CD4-positive, alpha-beta T cell treated with Interleukin-4 for 1 hour (primary cell): Measurements from ENCODE around the gene SRSF1.
A peak's percentile ranks its signal among the peaks of the same experiment; 100 is the strongest.
"Not testable (repeated sequence)": the region's sequence is repeated elsewhere in the genome, so short reads cannot be mapped to it uniquely, and the experiment has no call there.

Experiments
- DNase-seq, 2 donors: peaks; one replicate each; pipeline ENCODE4 v3.0.0-alpha.2; 2020 to 2022

SRSF1 gene

DNA sequence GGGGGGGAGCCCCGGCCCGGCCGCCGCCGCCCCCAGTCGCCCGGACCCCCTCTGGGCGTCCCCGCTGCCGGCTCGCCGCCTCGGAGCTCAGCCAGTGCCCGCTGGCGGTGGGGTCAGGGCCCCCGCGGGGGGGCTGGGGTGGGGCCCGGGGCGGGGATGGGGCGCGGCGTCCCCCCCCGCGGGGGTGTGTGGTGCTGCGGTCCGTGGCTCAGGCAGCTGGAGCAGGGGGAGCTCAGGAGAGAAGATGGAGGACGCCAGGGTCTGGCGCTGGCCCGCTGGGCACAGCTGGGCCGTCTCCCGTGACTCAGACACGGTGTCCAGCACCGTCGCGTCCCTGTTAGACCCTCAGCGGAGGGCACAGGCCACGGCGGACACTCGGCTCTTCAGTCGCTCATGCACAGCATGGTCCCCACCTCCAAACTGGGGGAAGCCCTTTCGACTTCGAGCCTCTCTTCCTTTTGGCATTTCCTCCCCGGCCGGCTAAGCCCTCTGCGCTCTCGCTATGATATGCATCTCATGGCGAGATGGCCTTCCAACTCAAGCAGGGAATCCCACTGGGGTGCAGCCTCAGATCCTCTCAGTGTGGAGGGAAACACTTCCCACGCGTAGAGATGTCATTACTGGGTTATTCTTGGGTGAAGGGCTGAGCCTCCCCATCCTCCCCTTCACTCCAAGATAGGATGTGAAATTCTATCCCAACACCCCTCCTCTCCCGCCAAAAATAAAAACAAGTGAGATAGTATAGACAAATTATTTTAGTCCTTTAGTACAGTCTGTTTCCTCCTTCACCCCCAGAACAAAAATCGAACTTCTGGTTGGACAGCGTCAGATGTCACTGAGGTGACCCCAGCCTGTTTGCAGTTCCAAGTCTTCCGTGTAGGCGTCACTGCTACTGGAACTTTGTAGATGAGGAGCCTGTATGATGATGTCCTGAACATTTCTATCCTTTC, 18.5 kb downstream of the SRSF1 start:
- peak in 1 of 2 donors; percentile 69 for DNase-seq

DNA sequence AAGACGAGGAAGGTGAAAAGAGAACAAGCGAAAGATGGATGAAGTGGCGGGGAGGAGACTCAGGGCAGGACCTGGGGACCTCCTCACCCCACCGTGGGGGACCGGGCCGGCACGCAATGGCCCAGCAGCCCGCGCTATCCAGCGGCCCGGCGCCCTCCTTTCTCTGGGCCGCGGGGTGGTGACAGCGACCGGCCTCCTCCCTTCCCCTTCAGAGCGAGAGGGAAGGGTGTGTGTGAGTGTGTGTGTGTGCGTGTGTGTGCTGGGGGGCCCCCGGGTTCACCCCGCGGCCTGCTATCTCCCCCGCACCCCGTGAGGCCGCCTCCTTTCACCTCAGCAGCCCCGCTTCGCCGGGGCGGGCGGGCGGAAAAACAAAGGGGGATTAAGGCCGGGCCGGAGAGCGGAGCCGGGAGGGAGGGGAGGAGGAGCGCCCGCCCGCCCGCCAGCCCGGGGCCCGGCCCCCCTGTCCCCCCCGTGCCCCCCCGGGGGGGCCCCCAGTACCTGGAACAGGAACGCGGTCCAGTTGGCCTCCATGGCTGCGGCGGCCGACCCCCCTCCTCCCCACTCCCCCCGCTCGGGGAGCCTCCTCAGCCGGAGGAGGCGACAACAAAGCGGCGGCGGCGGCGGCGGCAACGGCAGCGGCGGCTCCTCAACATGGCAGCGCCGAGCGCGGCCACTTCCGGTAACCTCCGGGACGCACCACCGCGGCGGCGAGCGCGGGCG, 19.3 kb downstream of the SRSF1 start, which contains the start of gene VEZF1:
VEZF1 (minus strand) TSS at position 674 of the 720 bp plus-strand sequence; CDS start at position 531, 143 bp downstream.
- DNase-seq = peak; percentile 74 to 82

DNA sequence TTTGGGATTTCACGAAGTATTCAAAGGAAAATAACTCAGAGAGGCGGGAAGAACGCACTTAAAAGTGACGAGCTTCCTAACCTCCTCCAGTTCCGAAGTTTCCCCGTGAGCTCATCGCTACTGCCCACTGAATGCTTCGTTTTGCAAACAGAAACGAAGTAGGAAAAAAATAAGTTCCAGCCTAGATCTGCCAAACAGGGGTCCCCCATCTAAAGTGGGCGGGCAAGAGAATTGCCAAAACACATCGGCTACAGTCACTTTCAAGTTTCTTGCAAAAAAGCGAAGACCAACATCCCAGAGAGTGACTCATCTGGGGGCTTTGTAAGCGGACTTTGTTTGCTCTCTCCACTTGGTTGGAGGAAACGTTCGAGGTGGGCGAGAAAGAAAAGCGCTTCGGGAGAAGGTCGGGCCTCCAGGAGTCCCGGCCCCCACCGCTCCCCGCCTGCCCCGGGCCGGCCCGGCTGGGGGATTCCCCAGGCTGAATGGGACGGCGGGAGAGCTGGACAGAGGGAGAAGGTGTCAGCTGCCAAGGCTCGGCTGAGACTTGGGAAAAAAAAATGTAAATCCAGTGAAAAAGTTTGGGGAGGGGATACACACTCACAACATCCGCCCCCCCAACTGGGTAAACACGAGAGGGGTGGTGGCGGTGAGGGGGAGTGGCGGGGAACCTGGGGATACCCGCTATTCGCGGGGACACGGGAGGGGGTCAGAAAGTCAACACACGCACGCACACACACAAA, 20.0 kb downstream of the SRSF1 start:
- peak; percentile 20 to 53 for DNase-seq

DNA sequence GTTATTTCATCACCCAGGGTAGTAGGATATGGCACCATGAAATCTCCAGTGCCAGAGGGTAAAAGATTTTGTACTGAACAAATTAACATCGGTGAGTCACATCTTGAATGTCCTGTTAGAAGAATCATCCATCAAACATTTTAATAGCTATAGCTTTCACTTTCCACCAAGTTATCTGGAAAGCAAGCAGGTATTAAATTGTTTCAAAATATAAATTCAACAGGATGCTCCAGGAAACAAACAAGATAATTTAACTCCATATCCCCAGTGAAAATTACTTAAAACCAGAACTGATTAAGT, 21.4 kb downstream of the SRSF1 start:
- DNase-seq = no peak

DNA sequence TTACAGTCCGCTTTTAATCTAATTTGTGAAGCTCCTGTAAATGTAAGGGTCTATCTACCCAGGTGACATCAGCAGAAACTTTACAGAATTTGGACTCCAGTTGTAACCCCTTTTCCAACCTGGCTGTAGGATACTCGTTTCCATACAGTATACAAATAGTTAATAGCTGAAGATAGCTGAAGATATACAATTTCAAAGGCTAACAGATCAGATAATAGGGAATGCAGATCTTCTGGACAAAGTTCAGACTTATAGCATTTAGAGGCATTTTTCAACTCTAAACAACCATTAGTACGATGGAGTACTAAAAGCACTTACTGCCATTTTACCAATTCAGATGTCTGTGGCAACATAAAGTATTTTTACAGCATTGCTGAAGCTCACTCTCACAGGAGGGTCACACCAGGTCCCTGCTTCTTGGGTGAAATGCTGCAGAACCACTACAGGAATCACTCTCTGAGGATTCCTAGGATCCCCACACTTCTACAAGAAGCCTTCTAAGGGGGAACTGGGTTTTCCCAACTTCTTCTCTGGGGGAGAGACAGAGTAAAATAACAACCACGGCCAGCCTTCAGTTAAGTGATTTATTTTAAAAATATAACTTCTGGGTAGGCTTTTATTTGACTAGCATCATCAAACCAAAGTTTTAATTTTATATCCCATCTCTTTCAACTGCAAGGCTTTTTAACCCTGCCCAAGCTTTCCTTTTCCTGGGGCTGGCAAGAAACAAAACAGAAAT, 21.9 kb downstream of the SRSF1 start:
- no peak for DNase-seq

DNA sequence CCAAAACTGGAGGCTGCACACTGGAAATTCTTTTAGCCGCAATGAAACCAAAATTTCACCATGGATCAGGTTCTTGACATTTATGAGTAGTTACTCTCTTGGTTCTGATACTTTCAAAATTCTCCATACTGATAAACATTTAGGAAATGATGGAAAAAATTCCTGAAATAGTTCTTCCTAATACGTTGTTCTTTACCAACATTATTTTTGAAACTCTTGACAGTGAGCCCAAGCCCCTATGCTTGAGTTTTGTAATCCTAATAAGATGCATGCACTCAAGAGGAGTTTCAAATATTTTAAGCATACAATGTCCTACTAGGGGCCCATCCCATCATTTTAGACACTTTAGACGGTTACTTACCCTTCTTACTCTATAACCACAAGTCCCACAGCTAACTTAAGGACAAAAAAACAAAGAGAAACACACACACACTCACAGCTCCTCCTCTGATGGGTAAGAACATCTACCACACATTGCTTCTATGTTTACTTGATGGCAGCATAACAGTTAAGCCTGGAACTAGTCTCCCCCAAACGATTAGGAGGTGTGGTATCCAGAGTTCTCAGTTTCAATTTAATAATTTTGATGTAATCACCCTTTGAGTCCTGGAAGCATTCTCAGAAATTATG, 22.7 kb downstream of the SRSF1 start:
- no peak for DNase-seq

DNA sequence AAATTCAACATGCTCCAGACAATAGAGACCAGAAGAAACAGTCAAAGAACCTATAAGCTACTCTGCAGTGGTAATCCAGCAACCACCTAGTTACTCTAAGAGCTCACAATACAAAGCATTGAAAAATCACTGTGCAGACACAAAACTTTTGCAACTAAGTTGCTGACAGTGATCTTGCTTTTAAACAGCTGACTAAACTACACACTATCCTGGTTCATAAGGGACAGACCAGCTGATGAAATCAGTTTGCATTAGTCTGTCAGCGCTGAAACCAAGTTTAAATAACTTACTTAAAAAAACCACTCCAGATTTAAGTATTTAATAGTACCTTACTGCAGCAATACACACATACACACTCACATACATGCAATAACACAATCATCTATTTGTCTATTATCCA, 23.6 kb downstream of the SRSF1 start:
- DNase-seq = no peak

DNA sequence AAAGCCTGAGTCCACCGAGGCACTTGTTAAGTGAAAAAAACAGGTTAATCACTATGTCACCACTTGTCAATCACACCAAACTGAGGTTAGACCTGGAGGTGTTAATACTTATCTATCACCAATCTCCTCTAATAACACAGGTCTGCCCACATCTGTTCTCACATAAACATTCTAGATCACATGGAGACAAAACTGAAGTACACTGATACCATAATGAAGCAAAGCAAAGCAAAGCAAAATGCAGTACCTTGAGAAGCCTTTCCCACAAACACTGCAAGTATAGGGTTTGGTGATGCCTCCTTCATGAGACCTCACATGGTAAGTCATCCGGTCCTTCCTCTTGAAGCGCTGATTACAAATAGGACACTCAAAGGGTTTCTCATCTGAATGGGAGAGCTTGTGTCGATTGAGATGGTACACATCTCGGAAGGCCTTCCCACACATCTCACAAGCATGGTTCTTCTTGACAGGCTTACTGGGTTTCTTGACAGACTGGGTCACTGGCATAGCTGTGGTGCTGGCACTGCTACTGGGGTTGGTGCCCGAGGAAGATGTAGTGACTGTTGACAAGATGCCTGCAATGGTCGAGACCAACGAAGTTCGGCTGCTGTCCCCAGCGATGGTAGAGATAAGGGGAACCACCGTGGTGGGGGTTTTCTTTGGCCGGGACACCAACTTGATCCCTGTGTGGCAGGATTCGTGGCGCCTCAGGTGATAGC, 24.4 kb downstream of the SRSF1 start:
- DNase-seq = peak in 1 of 2 donors; percentile 45

DNA sequence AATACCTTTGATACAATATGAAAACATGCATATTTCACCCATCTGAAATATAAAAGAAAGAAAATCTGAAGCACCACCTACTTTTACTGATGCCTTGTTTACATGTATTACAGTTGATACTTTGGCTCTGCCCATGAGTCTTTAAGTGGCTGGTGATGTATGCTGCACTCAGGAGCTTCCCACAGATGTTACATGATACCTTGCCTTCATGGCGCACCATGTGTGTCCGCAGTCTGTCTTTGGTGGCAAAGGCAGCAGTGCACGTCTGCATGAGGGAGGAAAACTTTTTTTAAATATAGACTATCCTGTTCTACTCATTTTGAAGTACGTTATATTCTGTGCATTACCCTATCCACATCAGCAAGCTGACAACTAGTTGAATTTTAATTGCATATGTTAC, 26.5 kb downstream of the SRSF1 start:
- DNase-seq = no peak

DNA sequence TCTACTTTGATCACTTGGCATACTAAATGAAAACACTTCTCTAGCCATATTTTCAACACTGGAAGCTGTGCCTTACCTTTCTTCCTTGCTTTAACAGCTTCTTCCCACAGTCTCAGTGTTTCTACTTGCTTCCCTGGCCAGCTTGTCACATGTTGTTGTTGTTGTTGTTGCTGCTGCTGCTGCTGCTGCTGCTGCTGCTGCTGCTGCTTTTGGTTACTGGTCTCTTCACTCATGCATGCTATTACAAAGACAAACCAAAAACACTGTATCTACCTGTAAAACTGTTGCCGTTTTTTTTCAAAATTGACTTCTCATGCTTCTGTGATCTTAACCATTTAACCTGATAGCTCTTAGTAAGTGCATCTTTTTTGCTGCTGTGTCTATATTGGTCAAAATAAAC, 28.0 kb downstream of the SRSF1 start:
- DNase-seq = no peak

DNA sequence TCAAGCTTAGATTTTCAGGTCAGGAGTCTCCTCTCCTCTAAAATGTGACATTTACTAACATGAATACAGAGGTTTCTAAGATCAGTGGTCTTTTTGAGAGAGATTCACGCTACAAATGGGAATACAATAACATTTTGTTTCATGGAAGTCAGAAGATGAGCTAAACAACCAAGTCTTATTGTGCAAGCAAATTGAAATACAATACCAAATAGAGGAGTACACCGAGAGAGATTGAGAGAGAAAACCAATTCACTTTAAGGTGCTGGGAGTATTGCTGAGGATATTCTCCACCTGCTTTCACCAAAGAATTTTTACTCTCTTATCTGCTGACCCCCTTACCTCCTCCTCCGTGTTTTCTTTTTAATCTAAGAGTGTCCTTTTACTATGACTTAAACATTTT, 30.5 kb downstream of the SRSF1 start:
- DNase-seq = no peak

DNA sequence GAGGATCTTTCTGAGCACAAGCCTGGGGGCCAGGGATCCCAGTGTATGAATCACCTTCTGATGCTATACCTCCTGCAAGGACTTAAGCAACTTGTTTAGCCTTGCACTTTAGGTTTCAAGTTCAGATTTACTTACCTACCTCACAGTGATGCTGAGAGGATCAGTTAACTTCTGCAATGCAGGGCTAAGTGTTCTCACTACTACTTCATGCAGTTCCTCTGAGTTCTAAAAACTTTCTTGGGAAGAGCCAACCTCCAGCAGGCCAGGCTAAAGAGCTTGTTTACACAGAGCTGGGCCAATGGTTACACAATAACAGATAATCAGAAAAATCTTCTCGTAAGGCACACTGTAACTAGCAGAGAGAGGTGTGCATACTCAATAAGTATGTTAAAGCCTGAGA, 32.0 kb downstream of the SRSF1 start:
- no peak for DNase-seq

DNA sequence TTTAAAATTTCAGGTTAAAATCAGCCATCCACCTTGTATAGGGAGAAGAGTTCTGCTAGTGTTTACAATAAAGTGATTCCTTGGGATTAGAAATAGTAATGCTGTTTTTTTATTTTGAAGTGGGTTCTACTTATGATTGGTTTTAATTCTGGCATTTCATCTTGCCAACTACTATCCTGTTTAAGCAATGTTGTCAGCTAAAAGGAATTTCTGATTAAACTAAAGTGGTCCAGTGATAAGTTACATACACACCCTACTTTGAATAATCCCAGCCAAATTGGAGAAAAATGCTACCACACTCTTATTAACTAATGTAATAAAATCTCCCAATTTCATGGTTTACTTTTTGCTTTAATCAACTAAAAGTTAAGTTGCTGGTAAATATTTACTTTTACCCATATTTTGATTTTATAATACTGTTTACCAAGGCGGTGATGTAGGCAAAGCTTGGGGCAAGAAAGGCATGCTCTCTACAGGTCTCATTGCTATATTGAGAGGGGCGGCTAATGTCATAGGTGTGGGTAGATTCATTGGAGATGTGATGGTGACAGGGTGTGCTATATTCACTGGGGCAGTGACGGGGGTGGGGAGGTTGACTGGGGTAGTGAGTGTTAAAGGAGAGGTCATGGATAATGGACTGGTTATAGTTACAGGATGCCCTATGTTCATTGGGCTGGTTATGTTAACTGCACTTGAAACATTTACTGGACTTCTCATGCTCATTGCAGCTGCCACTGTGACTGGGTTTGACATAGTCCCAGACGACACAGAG, 32.8 kb downstream of the SRSF1 start:
- not testable (repeated sequence) for DNase-seq

DNA sequence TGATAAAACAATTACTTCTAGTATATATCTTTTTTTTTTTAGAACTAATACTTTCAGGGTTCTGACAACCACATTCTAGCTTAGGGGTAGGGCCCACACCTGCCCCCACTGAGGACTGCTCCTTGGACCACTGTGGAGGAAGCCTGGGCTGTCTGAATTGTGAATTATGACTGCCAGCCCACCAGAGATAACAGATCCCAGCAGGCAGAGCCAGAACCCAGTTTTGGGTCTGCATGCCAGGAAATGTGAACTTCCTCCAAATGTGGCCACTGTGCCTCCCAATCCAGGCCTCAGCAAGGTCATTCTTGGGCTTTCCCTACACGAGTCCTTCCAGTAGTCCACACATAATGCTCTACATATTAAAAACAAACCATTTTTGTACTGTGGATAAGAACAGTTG, 34.9 kb downstream of the SRSF1 start:
- no peak for DNase-seq

DNA sequence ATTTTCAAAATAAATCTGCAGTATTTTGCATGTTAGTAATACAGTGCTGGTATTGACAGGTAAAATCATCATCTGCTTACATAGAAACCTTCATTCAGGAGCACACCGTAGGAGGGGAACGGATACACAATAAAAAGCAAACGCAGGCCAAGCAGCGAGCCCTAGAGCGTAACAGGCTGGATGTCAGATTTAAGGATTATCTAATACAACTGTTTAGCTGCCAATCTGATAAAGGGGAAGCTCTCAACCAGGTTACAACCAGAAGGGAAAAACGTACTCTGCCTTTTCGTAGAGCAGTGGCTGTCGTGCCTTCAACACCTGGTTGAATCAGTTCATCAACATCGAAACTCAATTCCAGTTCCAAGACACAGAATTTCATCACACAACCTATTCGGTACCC, 35.5 kb downstream of the SRSF1 start:
- DNase-seq = no peak

DNA sequence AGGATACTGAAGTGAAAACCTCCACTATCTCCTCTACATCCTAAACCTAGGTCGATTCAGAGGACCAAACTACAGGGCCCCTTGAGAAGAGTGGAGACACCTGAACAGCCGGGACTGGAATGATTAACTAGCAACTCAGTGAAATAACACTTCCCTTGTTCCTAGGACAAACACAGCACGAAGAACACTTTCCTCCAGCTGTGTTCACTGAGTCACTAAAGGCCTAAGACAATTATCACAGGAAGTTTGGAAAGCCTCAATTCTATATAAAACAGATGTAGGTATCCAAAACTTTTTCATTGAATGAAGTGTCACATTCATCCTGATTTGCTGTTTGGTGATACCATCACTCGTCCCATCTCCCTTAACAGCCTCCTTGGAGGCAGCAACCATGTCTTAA, 36.3 kb downstream of the SRSF1 start:
- DNase-seq = no peak

DNA sequence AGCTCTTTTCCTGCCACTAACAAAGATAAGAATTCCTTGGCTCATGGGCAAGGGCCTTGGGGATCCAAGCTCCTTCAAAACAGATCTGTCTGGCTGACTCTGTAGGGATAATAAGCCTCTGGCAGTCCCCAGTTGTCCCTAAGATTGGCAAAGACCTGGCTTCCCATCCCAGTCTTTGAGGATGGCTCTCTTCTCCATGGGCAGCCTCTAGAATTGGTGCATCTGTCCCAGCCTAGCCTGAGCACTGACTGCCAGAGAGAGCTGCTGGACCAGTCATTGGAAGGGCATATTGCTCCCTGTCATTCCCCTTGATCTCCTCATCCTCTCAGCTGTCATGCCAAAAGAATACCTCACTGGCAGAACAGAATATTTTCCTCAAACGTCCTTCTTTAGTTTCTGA, 38.6 kb downstream of the SRSF1 start:
- DNase-seq = no peak

DNA sequence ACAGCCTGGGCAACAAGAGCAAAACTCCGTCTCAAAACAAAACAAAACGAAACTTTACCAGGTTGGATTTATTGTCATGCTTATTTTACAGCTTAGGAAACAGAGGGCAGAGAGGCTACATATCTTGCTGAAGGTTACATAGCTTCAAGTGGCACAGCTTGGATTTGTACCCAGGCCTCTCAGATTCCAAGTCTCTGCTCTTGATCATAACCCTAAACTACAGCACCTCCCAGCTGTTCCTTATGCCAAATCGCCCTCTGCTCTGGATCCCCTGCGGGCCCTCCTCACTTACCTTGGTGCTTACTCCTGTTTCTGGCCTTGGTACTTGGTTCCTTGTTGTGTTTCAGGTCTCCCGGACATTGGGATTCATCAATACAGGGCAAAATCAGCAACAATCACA, 40.2 kb downstream of the SRSF1 start:
- DNase-seq = no peak

DNA sequence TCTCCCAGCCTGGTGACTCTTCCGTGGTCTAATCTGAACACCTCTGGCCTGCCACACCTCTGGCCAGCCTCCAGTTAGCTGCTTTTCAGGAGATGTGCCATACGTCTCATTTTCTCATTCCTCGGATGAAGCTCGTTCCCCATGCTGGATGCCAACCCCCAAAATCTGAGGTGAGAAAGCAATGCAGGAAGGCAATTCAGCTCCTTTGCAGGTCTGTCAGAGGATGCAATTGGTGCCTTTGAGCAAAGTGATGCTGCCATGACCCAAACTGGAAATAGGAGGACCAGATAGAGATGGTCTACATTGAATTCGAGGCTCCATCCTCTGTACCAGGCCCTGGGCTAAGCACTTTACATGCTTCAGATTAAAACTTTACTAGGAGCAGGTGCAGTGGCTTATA, 40.8 kb downstream of the SRSF1 start:
- no peak for DNase-seq

DNA sequence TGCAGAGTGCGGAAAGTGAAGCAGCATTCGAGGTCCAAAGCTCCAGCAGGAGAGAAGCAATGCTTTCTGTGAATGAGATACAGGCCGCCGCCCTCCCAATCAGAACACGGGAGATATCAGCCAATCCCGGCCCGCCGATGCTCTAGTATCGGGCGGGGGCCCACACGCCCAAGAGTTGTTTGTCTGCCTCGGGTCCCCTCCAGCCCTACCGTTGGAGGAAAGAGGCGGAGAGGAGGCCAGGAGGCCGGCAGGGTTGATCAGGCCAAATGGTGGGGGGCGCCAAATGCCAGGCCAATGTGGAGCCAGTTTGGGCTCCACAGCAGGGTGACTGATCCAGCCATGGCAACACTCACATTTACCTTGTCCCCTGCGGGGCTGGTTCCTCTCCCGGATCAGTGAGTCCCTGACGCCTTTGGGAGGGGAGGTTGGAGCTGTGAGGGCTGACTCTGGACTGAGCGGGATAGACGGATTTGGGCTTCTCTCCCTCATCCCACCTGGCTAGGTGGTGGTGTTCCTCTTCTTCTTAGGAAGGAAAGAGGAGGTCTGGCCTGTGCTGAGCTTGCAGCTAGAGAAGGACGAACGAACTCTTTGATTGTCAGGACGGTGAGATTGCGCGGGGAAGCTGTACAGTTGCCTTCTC, 41.4 kb downstream of the SRSF1 start:
- DNase-seq = no peak
